Measurements from ENCODE around the gene CTSE.

DNA sequence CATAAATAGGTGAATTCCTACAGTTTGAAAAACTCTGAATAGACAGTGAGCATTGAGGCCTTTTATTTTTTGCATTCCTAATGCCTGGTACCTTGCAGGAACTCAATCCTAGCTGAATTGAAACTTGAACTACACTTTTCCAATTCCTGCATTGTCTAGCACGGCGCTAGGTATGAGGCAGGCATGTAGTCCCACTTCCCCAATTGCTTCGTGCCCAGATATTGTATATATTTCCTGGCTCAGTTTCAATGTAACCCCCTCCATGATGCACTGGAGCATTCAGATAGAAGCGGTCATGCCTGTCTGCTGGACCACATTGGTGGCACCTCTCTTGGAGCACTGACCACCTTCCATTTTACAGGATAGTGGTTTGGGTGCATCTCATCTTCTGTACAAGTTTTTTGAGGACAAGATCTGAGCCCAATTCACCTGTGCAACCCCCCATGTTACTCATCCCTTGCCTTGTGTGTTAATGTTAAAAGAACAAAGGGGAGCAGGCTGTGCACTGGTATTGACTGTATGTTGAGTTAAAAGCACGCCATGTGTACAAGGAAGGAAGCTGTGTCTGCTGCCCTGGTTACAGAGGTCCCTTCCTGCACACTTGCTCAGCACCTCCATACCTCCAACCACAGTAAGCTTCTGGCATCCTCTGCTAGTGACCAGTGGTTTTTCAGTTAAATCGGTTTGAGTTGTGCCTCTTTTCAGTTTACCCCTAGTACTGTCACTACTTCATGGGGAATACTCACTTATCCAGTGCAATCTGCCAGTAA lies 10.5 kb downstream of the CTSE start:
- TF ChIP-seq POLR2A (IDR thresholded peaks at IDR 0.05; ENCODE audit: low read depth, low read length) = no peak
- no peak for TF ChIP-seq POLR2AphosphoS5 (IDR thresholded peaks at IDR 0.05; ENCODE audit: low read depth, low read length)
